WTC11 (cell line): Measurements from ENCODE around the gene RHOBTB3. TPM values are rescaled to one million over a fixed set of nuclear protein-coding genes. Genes with fewer than 3 reads are reported as not detected.

Source experiments
- ATAC-seq: fragments of 200-7000 bp; cut with Tn5 transposase; 2 replicates; pipeline ENCODE4 v1.10.0; 2021; ENCODE audit warnings: mild to moderate bottlenecking, moderate library complexity
- CTCF ChIA-PET: fragments of 300-600 bp; sonication (Branson Sonifier 250); formaldehyde crosslinking; loops from one replicate; lab custom pipeline; 2021; ENCODE audit warnings: antibody characterized with exemption; lab: Charles Lee
- POLR2A ChIA-PET: fragments of 350-600 bp; sonication (Branson Sonifier 250); formaldehyde crosslinking; loops from one replicate; lab custom pipeline; 2021; ENCODE audit warnings: antibody characterized with exemption; lab: Charles Lee
- DNase-seq: peaks from one replicate; pipeline ENCODE4 v3.0.0; 2021; ENCODE audit warnings: low spot score
- H3K27ac Mint-ChIP-seq: 2 replicates; pipeline ENCODE4 v1.8.0; 2021; ENCODE audit warnings: mixed read lengths
- H3K27me3 Mint-ChIP-seq: 2 replicates; pipeline ENCODE4 v1.8.0; 2021; ENCODE audit warnings: low read depth, mild to moderate bottlenecking, moderate library complexity, mixed read lengths
- H3K36me3 Mint-ChIP-seq: 2 replicates; pipeline ENCODE4 v1.8.0; 2021; ENCODE audit warnings: mixed read lengths
- H3K4me1 Mint-ChIP-seq: 2 replicates; pipeline ENCODE4 v1.8.0; 2022; ENCODE audit warnings: mixed read lengths
- H3K4me3 Mint-ChIP-seq: 2 replicates; pipeline ENCODE4 v1.8.0; 2021; ENCODE audit warnings: mild to moderate bottlenecking, moderate library complexity, mixed read lengths
- H3K9me3 Mint-ChIP-seq: 2 replicates; pipeline ENCODE4 v1.8.0; 2021; ENCODE audit warnings: mixed read lengths
- AR ChIP-seq: fragments of 250-450 bp; sonication (Bioruptor Pico); IDR thresholded peaks from 2 replicates; pipeline ENCODE4 v1.9.0; 2021; ENCODE audit warnings: mild to moderate bottlenecking
- CBFB ChIP-seq: sonication (generic); formaldehyde crosslinking; IDR thresholded peaks from 2 replicates; pipeline ENCODE4 v1.8.1; 2022; ENCODE audit warnings: mild to moderate bottlenecking, low read depth, missing genetic modification reagents
- CREM ChIP-seq: sonication (generic); formaldehyde crosslinking; IDR thresholded peaks from 2 replicates; pipeline ENCODE4 v1.8.1; 2022; ENCODE audit warnings: mild to moderate bottlenecking, missing genetic modification reagents, moderate library complexity
- E2F1 ChIP-seq: sonication (generic); formaldehyde crosslinking; IDR thresholded peaks from 2 replicates; pipeline ENCODE4 v1.8.0; 2022; ENCODE audit warnings: mild to moderate bottlenecking, missing genetic modification reagents
- EMX1 ChIP-seq: fragments of 250-450 bp; sonication (Bioruptor Pico); IDR thresholded peaks from 2 replicates; pipeline ENCODE4 v1.8.0; 2021; ENCODE audit warnings: mild to moderate bottlenecking
- GTF2I ChIP-seq: fragments of 250-450 bp; sonication (Bioruptor Pico); conservative IDR thresholded peaks from 2 replicates; pipeline ENCODE4 v1.4.0; 2021; ENCODE audit warnings: mild to moderate bottlenecking
- IRF2 ChIP-seq: sonication (generic); formaldehyde crosslinking; IDR thresholded peaks from 2 replicates; pipeline ENCODE4 v1.8.0; 2022; ENCODE audit warnings: low read depth, missing genetic modification reagents, borderline replicate concordance
- KAT7 ChIP-seq: sonication (generic); formaldehyde crosslinking; IDR thresholded peaks from 2 replicates; pipeline ENCODE4 v1.8.1; 2023; ENCODE audit warnings: missing genetic modification reagents, mild to moderate bottlenecking, borderline replicate concordance
- NFYB ChIP-seq: sonication (generic); formaldehyde crosslinking; conservative IDR thresholded peaks from 2 replicates; pipeline ENCODE4 v1.8.0; 2022; ENCODE audit warnings: low read depth, missing genetic modification reagents
- STAT6 ChIP-seq: sonication (generic); formaldehyde crosslinking; conservative IDR thresholded peaks from 2 replicates; pipeline ENCODE4 v1.8.1; 2023; ENCODE audit warnings: mild to moderate bottlenecking, low read depth, missing genetic modification reagents, moderate library complexity
- ZBTB21 ChIP-seq: sonication (generic); formaldehyde crosslinking; IDR thresholded peaks from 2 replicates; pipeline ENCODE4 v1.8.1; 2023; ENCODE audit warnings: mild to moderate bottlenecking, missing genetic modification reagents, borderline replicate concordance
- ZNF121 ChIP-seq: sonication (generic); formaldehyde crosslinking; IDR thresholded peaks from 2 replicates; pipeline ENCODE4 v1.8.0; 2023; ENCODE audit warnings: missing genetic modification reagents
- ZNF281 ChIP-seq: sonication (generic); formaldehyde crosslinking; IDR thresholded peaks from 2 replicates; pipeline ENCODE4 v1.8.0; 2023; ENCODE audit warnings: mild to moderate bottlenecking, missing genetic modification reagents
- ZNF512 ChIP-seq: sonication (generic); formaldehyde crosslinking; IDR thresholded peaks from 2 replicates; pipeline ENCODE4 v1.8.1; 2022; ENCODE audit warnings: missing genetic modification reagents, borderline replicate concordance
- ZNF671 ChIP-seq: fragments of 250-450 bp; sonication (Bioruptor Pico); IDR thresholded peaks from 2 replicates; pipeline ENCODE4 v1.8.0; 2021; ENCODE audit warnings: mild to moderate bottlenecking
- total RNA-seq: library from RNA; stranded (reverse); gene quantifications from 3 replicates; pipeline ENCODE4 v1.2.3, GENCODE V29; 2021
- TF ChIP-seq, protein P1 (sequence below): sonication (generic); formaldehyde crosslinking; IDR thresholded peaks from 2 replicates; pipeline ENCODE4 v1.8.1; 2022; ENCODE audit warnings: mild to moderate bottlenecking, missing genetic modification reagents, moderate library complexity, borderline replicate concordance
- TF ChIP-seq, protein P2 (sequence below): sonication (generic); formaldehyde crosslinking; IDR thresholded peaks from 2 replicates; pipeline ENCODE4 v1.8.1; 2022; ENCODE audit warnings: mild to moderate bottlenecking, moderate library complexity, missing genetic modification reagents

RHOBTB3 gene
- total RNA-seq, 1 experiment from 2014 or later: 13.8 TPM

DNA sequence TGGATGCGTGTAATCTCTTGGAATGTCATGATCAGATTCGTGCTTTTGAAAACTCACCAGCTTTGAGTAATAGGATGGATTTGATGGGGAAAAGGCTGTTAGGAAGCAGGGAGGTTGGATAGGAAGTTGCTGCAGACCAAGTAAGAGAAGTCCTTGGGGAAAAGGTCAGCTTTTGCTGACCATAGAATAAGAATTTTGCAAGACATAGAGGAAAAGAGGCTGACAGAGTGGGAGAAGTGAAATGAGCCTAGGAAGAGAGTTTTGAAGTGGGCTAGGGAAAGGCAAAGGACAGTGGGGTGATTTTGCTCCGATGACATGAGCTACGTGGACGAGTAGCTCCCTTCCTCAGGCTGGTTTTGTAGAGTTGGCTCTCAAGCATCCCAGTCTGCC lies 31.5 kb downstream of the RHOBTB3 start:
- H3K4me1 Mint-ChIP-seq: no peaks in the 10 kb centered on the region
- TF ChIP-seq ZNF121 (CRISPR knock-in tag) (no peak), KAT7 (no peak), NFYB (CRISPR knock-in tag) (no peak), EMX1 (CRISPR knock-in tag) (no peak), ZNF281 (CRISPR knock-in tag) (no peak), CREM (CRISPR knock-in tag) (no peak), ZBTB21 (CRISPR knock-in tag) (no peak), GTF2I (no peak), IRF2 (no peak), AR (no peak), CBFB (CRISPR knock-in tag) (no peak), ZNF671 (no peak), ZNF512 (CRISPR knock-in tag) (no peak), STAT6 (CRISPR knock-in tag) (no peak), E2F1 (CRISPR knock-in tag) (no peak)
- TF ChIP-seq, protein P1, sequence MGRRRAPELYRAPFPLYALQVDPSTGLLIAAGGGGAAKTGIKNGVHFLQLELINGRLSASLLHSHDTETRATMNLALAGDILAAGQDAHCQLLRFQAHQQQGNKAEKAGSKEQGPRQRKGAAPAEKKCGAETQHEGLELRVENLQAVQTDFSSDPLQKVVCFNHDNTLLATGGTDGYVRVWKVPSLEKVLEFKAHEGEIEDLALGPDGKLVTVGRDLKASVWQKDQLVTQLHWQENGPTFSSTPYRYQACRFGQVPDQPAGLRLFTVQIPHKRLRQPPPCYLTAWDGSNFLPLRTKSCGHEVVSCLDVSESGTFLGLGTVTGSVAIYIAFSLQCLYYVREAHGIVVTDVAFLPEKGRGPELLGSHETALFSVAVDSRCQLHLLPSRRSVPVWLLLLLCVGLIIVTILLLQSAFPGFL (CRISPR knock-in tag): no peak
- TF ChIP-seq, protein P2, sequence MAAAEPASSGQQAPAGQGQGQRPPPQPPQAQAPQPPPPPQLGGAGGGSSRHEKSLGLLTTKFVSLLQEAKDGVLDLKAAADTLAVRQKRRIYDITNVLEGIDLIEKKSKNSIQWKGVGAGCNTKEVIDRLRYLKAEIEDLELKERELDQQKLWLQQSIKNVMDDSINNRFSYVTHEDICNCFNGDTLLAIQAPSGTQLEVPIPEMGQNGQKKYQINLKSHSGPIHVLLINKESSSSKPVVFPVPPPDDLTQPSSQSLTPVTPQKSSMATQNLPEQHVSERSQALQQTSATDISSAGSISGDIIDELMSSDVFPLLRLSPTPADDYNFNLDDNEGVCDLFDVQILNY (CRISPR knock-in tag): no peak
- DNase-seq (no peak), ATAC-seq (no peak)
- ChIA-PET CTCF (interaction anchor here (0.9 to 1.6 kb wide), 2 partner anchors 19 to 116 kb away, joined by 3 to 6 read pairs; partner anchors contain the start of gene RFESD), POLR2A (no interaction called here)
- no peak overlapping the region for H3K27ac Mint-ChIP-seq
- H3K9me3 Mint-ChIP-seq: 0 out of 2 replicates have a peak, but pooled peaks cover 3% of the 10 kb centered on the region
- no peaks in the 10 kb centered on the region for H3K36me3 Mint-ChIP-seq
- H3K4me3 Mint-ChIP-seq: no peak overlapping the region
- H3K27me3 Mint-ChIP-seq: no peaks in the 10 kb centered on the region
